HG03039 (cell line): ENCODE results near the gene RBM4.
A peak's percentile ranks its signal among the peaks of the same experiment; 100 is the strongest.
"Not testable (repeated sequence)": the region's sequence is repeated elsewhere in the genome, so short reads cannot be mapped to it uniquely, and the experiment has no call there.

Experiments used
- ATAC-seq: cut with Tn5 transposase; IDR thresholded peaks from one replicate; pipeline ENCODE4 v1.9.1; 2021; ENCODE audit warnings: mild to moderate bottlenecking, moderate library complexity; ENCODE audit not compliant: unreplicated experiment

RBM4 gene

GRCh38 chr11:66616379-66617154 is 21.9 kb upstream of the RBM4 start, which contains the start of gene RBM14:
Gene RBM14, plus strand, starts transcription at chr11:66616630. Its CDS starts 91 bp downstream, at chr11:66616721.
- peak; percentile 84 for ATAC-seq

- ATAC-seq: peak; percentile 13
Observed at GRCh38 chr11:66617155-66617834, 21.2 kb upstream of the RBM4 start.

- ATAC-seq: no peak
Observed at GRCh38 chr11:66619080-66619554, 19.4 kb upstream of the RBM4 start.

DNA sequence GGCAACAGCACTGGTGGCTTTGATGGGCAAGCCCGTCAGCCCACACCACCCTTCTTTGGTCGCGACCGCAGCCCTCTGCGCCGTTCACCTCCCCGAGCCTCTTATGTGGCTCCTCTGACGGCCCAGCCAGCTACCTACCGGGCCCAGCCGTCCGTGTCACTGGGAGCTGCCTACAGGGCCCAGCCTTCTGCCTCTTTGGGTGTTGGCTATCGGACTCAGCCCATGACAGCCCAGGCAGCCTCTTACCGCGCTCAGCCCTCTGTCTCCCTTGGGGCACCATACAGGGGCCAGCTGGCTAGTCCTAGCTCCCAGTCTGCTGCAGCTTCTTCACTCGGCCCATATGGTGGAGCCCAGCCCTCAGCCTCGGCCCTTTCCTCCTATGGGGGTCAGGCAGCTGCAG is 14.1 kb upstream of the RBM4 start:
- no peak for ATAC-seq

- no peak for ATAC-seq
Observed at GRCh38 chr11:66625041-66625751, 13.3 kb upstream of the RBM4 start.

DNA sequence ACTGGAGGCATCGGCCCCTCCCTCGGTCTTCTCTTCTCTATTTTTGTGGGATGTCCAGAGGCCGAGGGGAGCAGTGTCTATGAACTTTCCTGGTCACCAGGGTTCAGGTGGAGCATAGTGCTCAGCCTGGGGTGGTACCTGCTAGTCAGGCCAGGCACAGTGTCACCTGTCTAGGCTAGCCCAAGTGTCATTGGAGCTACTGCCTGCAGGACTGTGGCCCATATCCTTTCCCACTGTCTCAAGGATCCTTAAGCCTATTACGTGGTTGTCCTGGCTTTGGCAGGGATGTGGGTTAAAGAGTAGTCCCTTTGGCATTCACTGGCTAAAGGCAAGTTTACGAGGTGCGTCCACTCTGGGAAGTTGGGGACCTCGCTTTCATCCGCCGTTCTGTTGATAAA is 12.8 kb upstream of the RBM4 start:
- no peak for ATAC-seq

DNA sequence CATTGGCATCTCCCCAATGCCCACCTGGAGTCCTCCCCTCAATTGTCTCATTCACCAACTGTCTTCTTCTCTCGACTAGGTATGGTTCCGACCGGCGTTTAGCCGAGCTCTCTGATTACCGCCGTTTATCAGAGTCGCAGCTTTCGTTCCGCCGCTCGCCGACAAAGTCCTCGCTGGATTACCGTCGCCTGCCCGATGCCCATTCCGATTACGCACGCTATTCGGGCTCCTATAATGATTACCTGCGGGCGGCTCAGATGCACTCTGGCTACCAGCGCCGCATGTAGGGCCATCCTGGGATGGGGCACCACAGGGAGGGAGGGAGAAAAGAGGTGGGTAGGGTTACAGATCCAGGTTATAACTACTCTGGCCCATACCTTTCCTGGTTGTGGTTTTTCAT is 12.1 kb upstream of the RBM4 start:
- ATAC-seq: no peak

DNA sequence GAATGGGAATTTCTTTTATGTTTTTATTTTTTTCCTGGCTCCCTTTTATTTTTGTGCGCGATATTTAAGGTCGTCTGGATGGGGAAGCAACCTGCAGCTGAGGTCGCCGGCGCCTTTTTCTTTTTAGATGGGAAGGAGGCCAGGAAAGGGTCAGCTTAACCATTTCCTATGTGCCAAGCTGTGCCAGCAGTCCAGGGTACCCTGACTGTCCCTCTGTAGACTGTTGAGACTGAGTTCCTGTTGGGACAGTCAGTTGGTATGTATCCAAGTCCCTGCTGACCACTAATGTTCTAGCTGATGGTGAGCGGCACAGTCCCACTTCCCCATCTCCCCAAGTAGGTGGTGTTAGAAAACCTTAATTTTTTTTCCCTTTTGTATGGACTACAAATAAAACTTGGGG is 11.6 kb upstream of the RBM4 start:
- ATAC-seq: no peak

DNA sequence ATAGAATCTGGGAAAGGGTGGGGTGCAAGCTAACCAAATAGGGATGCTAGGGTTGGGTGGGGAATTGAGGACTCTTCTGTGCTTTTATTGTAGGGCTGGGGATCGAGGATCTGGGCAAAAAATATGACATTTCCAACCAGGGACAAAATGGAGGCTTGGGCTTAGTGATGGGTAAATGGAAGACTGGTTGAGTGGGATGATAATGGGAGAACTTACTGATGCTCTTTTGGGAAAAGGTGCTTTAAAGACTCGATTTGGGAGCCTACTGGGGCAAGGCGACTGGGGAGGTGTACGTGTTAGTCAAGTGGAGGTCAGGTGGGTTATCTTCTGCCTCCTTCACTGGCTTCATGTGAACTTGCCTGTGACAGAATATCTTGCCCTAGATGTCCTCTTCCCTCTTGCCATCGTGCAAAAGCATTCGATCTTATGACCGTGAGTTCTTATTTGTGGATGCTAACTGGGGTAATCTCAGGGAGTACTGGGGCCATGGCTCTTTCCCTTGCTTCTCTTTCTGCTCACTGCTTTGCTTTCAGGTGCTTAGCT is 10.4 kb upstream of the RBM4 start:
- ATAC-seq: no peak

GRCh38 chr11:66629356-66629755 is 9.1 kb upstream of the RBM4 start:
- no peak for ATAC-seq

DNA sequence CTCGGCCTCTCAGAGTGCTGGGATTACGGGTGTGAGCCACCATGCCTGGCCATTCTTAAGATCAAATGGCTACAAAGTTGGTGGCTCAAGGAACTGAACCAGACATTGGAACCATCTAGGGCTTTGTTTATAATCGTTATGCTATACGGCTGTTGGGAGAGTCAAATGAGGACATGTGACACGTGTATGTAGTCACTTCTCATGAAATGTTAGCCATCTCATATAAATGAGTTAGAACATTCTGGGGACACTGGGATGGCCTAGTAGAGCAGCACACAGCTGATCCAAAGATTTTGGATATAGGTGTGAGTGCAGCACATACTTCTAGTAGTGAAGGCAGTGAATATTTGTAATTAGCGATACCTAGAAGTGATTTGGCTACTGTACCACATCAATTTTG is 6.6 kb upstream of the RBM4 start:
- ATAC-seq: no peak

DNA sequence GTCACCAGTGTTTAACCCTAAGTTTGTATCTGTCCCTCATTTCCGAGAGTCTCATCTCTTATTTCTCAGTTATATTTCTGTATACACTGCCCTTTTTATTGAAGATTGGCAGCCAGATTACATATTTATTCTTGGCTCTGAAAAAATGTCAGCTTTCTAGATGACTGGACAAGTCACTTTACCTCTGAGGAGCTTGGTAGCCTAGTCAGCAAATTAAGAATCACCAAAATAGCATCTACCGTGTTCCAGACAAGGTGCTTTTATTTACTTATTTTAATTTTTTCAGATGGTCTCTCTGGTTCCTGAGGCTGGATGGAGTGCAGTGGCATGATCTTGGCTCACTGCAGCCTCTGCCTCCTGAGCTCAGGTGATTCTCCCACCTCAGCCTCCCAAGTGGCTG is 5.6 kb upstream of the RBM4 start:
- no peak for ATAC-seq

- ATAC-seq: no peak
Observed at GRCh38 chr11:66636411-66636810, 2.1 kb upstream of the RBM4 start.

DNA sequence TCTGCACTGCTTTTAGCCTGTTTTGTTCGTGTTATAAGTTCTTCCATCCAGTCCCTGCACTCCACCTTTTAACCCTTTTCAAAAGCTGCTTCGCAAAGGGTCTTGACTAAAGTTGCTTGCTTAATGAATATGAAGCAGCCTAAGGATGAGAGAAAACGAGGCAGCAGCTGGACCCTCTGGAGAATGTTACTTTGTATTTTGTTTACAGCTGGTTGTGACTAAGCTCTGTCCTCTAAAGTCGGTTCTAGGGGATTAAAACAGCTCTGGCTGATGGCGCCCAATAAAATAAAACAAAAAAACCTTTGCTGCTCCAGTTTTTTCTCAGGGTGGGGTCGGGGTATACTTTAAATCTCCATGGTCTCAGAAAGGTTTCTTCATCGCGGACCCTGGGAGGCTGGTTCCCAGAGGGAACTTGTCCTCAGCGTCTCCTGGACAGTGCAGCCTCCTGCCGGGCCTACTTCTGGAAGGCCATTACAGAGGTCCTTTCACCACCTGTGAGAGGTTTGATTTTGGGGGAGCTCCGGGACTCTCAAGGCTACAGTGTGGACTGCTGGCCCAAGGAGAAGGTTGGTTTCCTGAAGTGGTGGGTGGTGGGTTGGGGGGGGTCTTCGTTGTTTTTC is 836 bp upstream of the RBM4 start:
- ATAC-seq: no peak

GRCh38 chr11:66639066-66639813 is 737 bp downstream of the RBM4 start:
- ATAC-seq: no peak

DNA sequence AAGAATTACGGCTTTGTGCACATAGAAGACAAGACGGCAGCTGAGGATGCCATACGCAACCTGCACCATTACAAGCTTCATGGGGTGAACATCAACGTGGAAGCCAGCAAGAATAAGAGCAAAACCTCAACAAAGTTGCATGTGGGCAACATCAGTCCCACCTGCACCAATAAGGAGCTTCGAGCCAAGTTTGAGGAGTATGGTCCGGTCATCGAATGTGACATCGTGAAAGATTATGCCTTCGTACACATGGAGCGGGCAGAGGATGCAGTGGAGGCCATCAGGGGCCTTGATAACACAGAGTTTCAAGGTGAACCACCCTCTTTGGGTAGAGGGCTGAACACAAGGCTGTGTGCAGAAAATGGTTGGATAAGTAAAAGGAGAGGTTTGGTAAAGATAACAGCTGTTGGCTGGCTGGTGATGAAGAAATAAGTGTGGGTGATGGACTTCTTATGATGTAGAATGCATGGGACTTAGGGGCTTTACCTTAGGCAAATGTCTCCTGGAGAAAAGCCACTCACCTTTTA is 1.4 kb downstream of the RBM4 start:
- not testable (repeated sequence) for ATAC-seq

GRCh38 chr11:66641834-66642233 is 3.3 kb downstream of the RBM4 start:
- no peak for ATAC-seq

GRCh38 chr11:66643745-66644437 is 5.4 kb downstream of the RBM4 start:
- no peak for ATAC-seq

DNA sequence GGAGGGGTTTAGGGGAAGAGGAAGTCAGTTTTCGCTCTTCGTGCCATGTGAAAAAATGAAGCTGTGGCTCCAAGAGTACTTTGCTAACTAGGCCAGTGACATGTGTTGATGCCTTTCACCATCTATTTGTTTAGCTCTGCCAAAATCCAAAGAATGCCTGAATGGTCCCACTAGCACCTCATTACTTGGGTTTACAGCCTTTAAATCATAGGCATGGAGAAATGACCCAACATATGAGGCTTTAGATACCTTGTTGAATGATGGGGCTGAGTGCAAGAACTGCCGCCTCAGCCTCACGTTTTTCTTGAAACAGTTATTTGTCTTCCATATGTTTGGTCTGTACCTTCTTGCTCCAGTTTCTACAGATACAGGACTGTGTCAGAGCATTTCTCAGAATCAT is 8.3 kb downstream of the RBM4 start:
- no peak for ATAC-seq
